Measurements from ENCODE around the gene SAMHD1. TPM values are rescaled to one million over a fixed set of nuclear protein-coding genes. Genes with fewer than 3 reads are reported as not detected.

The SAMHD1 gene
- total and polyA plus RNA-seq, 9 of the 15 experiments (the other 6 are each of a cell fraction or from before 2014, with no cell fraction given) = 6.8 to 20.4 (median 14.8) TPM

DNA sequence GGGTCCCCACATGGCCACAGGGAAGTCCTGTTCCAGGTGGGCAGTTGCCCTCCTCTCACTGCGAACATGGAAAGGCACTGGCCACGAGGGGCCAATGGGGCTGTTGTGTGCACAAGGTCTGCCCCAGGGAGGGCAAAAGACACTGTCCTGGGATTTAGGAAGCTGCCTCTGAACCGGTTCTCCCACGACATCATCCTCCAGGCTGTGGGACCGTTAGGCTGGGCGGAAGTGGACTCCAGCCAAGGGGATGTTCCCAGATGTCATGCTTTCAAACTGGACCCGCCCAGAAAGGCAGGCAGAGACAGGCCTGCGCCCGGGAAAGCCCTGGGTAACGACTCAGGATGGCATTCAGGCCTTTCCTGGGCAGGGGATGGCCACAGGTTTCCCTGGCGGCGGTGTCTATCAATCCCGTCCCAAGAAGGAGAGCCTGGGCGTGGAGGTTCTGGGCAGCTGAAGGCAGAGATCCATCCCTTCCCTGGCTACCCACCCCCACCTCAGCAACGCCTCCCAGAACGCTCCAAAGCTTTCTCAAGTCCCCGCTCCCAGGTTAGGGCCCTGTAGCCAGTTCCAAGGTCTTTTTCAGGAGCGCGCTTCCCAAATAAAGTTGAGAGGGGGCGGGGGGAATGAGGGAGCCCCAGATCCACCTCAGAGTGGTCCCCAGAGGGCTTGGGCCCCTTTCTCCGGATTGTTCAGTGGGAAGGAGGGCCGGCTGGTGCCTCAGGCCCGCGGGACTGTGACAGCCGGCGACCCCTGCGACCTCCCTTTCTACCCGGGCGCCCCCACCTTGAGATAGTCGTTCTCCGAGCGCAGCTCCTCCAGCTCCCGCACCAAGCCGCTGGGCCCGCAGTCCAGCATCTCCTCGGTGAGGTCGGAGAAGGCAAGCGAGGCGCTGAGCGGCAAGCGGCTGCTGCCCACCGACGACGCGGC is 89.4 kb downstream of the SAMHD1 start (continued):
- TF ChIP-seq CLOCK (CRISPR knock-in tag; IDR thresholded peaks at IDR 0.05; ENCODE audit: borderline replicate concordance) = no peak
- no peak for TF ChIP-seq POLR2AphosphoS5 (IDR thresholded peaks at IDR 0.05; ENCODE audit: control insufficient read depth, insufficient read depth, low read depth, low read length)
- TF ChIP-seq ZNF77 (CRISPR knock-in tag; IDR thresholded peaks at IDR 0.05) = no peak
- TF ChIP-seq ZNF318 (IDR thresholded peaks at IDR 0.05; ENCODE audit: borderline replicate concordance in 1 of 2, low read depth in 1 of 2) = no peak
- peak in 1 of 2 experiments; percentile 5; a peak in 1 of 4 replicates for TF ChIP-seq RAD21 (CRISPR knock-in tag; conservative IDR thresholded peaks at IDR 0.05 in 1 of 2, IDR thresholded peaks at IDR 0.05 in 1 of 2)
- no peak for TF ChIP-seq FOXJ2 (tag; IDR thresholded peaks at IDR 0.05)
- TF ChIP-seq, protein P1, sequence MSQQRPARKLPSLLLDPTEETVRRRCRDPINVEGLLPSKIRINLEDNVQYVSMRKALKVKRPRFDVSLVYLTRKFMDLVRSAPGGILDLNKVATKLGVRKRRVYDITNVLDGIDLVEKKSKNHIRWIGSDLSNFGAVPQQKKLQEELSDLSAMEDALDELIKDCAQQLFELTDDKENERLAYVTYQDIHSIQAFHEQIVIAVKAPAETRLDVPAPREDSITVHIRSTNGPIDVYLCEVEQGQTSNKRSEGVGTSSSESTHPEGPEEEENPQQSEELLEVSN (IDR thresholded peaks at IDR 0.05; ENCODE audit: borderline replicate concordance in 1 of 2, extremely low read depth in 1 of 2, insufficient read depth in 1 of 2, insufficient read length in 1 of 2, low read depth in 1 of 2, low read length in 1 of 2, poor library complexity in 1 of 2, severe bottlenecking in 1 of 2) = peak in 1 of 2 experiments; percentile 43
- TF ChIP-seq, protein P2, sequence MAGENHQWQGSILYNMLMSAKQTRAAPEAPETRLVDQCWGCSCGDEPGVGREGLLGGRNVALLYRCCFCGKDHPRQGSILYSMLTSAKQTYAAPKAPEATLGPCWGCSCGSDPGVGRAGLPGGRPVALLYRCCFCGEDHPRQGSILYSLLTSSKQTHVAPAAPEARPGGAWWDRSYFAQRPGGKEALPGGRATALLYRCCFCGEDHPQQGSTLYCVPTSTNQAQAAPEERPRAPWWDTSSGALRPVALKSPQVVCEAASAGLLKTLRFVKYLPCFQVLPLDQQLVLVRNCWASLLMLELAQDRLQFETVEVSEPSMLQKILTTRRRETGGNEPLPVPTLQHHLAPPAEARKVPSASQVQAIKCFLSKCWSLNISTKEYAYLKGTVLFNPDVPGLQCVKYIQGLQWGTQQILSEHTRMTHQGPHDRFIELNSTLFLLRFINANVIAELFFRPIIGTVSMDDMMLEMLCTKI (IDR thresholded peaks at IDR 0.05; ENCODE audit: partially characterized antibody) = no peak
- TF ChIP-seq IRF1 (CRISPR knock-in tag; IDR thresholded peaks at IDR 0.05; ENCODE audit: borderline replicate concordance) = no peak

All from K562 (cell line).